Measurements from ENCODE around the gene SMG6.
A peak's percentile ranks its signal among the peaks of the same experiment; 100 is the strongest.

SMG6 gene

GRCh38 chr17:2053380-2054261 lies 250.0 kb downstream of the SMG6 start:
- TF ChIP-seq GATA2 (IDR thresholded peaks at IDR 0.05; ENCODE audit: low read depth, low read length) (no peak), GATA3 (IDR thresholded peaks at IDR 0.05; ENCODE audit: low read depth, low read length) (no peak)

GRCh38 chr17:2051933-2052559 lies 251.5 kb downstream of the SMG6 start:
- TF ChIP-seq GATA2 (IDR thresholded peaks at IDR 0.05; ENCODE audit: low read depth, low read length) (no peak), GATA3 (IDR thresholded peaks at IDR 0.05; ENCODE audit: low read depth, low read length) (no peak)

- TF ChIP-seq GATA2 (IDR thresholded peaks at IDR 0.05; ENCODE audit: low read depth, low read length): no peak
- TF ChIP-seq GATA3 (IDR thresholded peaks at IDR 0.05; ENCODE audit: low read depth, low read length): no peak
These were observed 252.3 kb downstream of the SMG6 start for GRCh38 chr17:2051061-2051932.

GRCh38 chr17:2050300-2051060 lies 253.1 kb downstream of the SMG6 start:
- TF ChIP-seq GATA3 (IDR thresholded peaks at IDR 0.05; ENCODE audit: low read depth, low read length) (no peak), GATA2 (IDR thresholded peaks at IDR 0.05; ENCODE audit: low read depth, low read length) (no peak)

- TF ChIP-seq GATA2 (IDR thresholded peaks at IDR 0.05; ENCODE audit: low read depth, low read length) (0 out of 2 replicates have a peak, but pooled peaks have one; percentile 4), GATA3 (IDR thresholded peaks at IDR 0.05; ENCODE audit: low read depth, low read length) (no peak)
These were observed 254.0 kb downstream of the SMG6 start for GRCh38 chr17:2049333-2050299.

- TF ChIP-seq GATA3 (IDR thresholded peaks at IDR 0.05; ENCODE audit: low read depth, low read length) (no peak), GATA2 (IDR thresholded peaks at IDR 0.05; ENCODE audit: low read depth, low read length) (no peak)
These were observed 254.8 kb downstream of the SMG6 start for GRCh38 chr17:2048805-2049204.

GRCh38 chr17:2047590-2047989 lies 256.0 kb downstream of the SMG6 start:
- TF ChIP-seq GATA3 (IDR thresholded peaks at IDR 0.05; ENCODE audit: low read depth, low read length) (no peak), GATA2 (IDR thresholded peaks at IDR 0.05; ENCODE audit: low read depth, low read length) (no peak)

- TF ChIP-seq GATA3 (IDR thresholded peaks at IDR 0.05; ENCODE audit: low read depth, low read length): no peak
- no peak for TF ChIP-seq GATA2 (IDR thresholded peaks at IDR 0.05; ENCODE audit: low read depth, low read length)
These were observed 259.2 kb downstream of the SMG6 start for GRCh38 chr17:2044263-2044894.

GRCh38 chr17:2043785-2044184 lies 259.8 kb downstream of the SMG6 start:
- TF ChIP-seq GATA2 (IDR thresholded peaks at IDR 0.05; ENCODE audit: low read depth, low read length): no peak
- no peak for TF ChIP-seq GATA3 (IDR thresholded peaks at IDR 0.05; ENCODE audit: low read depth, low read length)

- TF ChIP-seq GATA2 (IDR thresholded peaks at IDR 0.05; ENCODE audit: low read depth, low read length): no peak
- no peak for TF ChIP-seq GATA3 (IDR thresholded peaks at IDR 0.05; ENCODE audit: low read depth, low read length)
These were observed 260.7 kb downstream of the SMG6 start for GRCh38 chr17:2042933-2043332.

- no peak for TF ChIP-seq GATA2 (IDR thresholded peaks at IDR 0.05; ENCODE audit: low read depth, low read length)
- TF ChIP-seq GATA3 (IDR thresholded peaks at IDR 0.05; ENCODE audit: low read depth, low read length): no peak
These were observed 261.2 kb downstream of the SMG6 start for GRCh38 chr17:2042390-2042847.

Measured in SH-SY5Y (cell line).